GM12878 (cell line): ENCODE results near the gene ARFGAP3. TPM values are rescaled to one million over a fixed set of nuclear protein-coding genes. Genes with fewer than 3 reads are reported as not detected.

Experiments
- ASH2L ChIP-seq: fragments of 300-600, 200-600 bp; sonication (generic); IDR thresholded peaks from 2 replicates; pipeline ENCODE4 v1.6.1; 2017; ENCODE audit warnings: low read depth, mild to moderate bottlenecking, borderline replicate concordance
- BCL3 ChIP-seq: IDR thresholded peaks from 2 replicates; pipeline ENCODE4 v1.6.1; 2011; ENCODE audit warnings: borderline replicate concordance, low read depth, mild to moderate bottlenecking, moderate library complexity, low read length; ENCODE audit not compliant: insufficient read depth, poor library complexity, severe bottlenecking
- CHD2 ChIP-seq: IDR thresholded peaks from 2 replicates; pipeline ENCODE4 v1.6.1; 2011; ENCODE audit warnings: low read depth, low read length, improper control_type of control experiment, borderline replicate concordance
- CREB1 ChIP-seq: IDR thresholded peaks from 2 replicates; pipeline ENCODE4 v1.6.1; 2012; ENCODE audit warnings: low read depth, mild to moderate bottlenecking, inconsistent platforms
- GATAD2B ChIP-seq: fragments of 450-650 bp; conservative IDR thresholded peaks from 2 replicates; pipeline ENCODE4 v1.6.1; 2017; ENCODE audit warnings: low read depth, mild to moderate bottlenecking, moderate library complexity
- MYC ChIP-seq: IDR thresholded peaks from 2 replicates; pipeline ENCODE4 v1.6.1; 2011; ENCODE audit warnings: mild to moderate bottlenecking, low read length, moderate library complexity, inconsistent platforms; ENCODE audit not compliant: insufficient read depth, insufficient replicate concordance, insufficient read length, severe bottlenecking
- NR2F1 ChIP-seq: fragments of 450-650 bp; conservative IDR thresholded peaks from 2 replicates; pipeline ENCODE4 v1.6.1; 2017; ENCODE audit warnings: mild to moderate bottlenecking
- NRF1 ChIP-seq: conservative IDR thresholded peaks from 2 replicates; pipeline ENCODE4 v1.6.1; 2011; ENCODE audit warnings: mild to moderate bottlenecking, low read depth, low read length, improper control_type of control experiment
- PAX8 ChIP-seq: fragments of 450-650 bp; IDR thresholded peaks from 2 replicates; pipeline ENCODE4 v1.6.1; 2017; ENCODE audit warnings: mild to moderate bottlenecking, moderate library complexity
- POLR2A ChIP-seq: IDR thresholded peaks from 2 replicates; pipeline ENCODE4 v1.6.1; 2011; ENCODE audit warnings: low read depth, mild to moderate bottlenecking, low read length
- PRDM15 ChIP-seq: fragments of 450-650 bp; formaldehyde crosslinking; IDR thresholded peaks from 2 replicates; pipeline ENCODE4 v1.4.0; 2020; ENCODE audit warnings: mild to moderate bottlenecking, moderate library complexity
- RAD21 ChIP-seq: IDR thresholded peaks from 2 replicates; pipeline ENCODE4 v1.6.1; 2011; ENCODE audit warnings: mild to moderate bottlenecking, low read depth, low read length, moderate library complexity; ENCODE audit not compliant: insufficient read depth
- RB1 ChIP-seq: fragments of 450-650 bp; formaldehyde crosslinking; IDR thresholded peaks from 2 replicates; pipeline ENCODE4 v1.6.1; 2017; ENCODE audit warnings: mild to moderate bottlenecking, borderline replicate concordance
- RCOR1 ChIP-seq: conservative IDR thresholded peaks from 2 replicates; pipeline ENCODE4 v1.6.1; 2012; ENCODE audit warnings: low read depth, low read length, improper control_type of control experiment
- SUPT20H ChIP-seq: IDR thresholded peaks from 2 replicates; pipeline ENCODE4 v1.6.1; 2011; ENCODE audit warnings: low read depth, mild to moderate bottlenecking, low read length, moderate library complexity, borderline replicate concordance; ENCODE audit not compliant: control insufficient read depth
- TAF1 ChIP-seq: IDR thresholded peaks from 2 replicates; pipeline ENCODE4 v1.6.1; 2011; ENCODE audit warnings: mild to moderate bottlenecking, low read depth, low read length, borderline replicate concordance
- TCF12 ChIP-seq: IDR thresholded peaks from 2 replicates; pipeline ENCODE4 v1.6.1; 2011; ENCODE audit warnings: low read depth, mild to moderate bottlenecking, low read length
- TCF7 ChIP-seq: IDR thresholded peaks from 2 replicates; pipeline ENCODE4 v1.6.1; 2014; ENCODE audit warnings: antibody characterized with exemption, borderline replicate concordance
- WRNIP1 ChIP-seq: IDR thresholded peaks from 2 replicates; pipeline ENCODE4 v1.6.1; 2011; ENCODE audit warnings: low read depth, low read length, improper control_type of control experiment, borderline replicate concordance
- ZNF24 ChIP-seq: fragments of 450-650 bp; IDR thresholded peaks from 2 replicates; pipeline ENCODE4 v1.6.1; 2017; ENCODE audit warnings: antibody characterized with exemption, mild to moderate bottlenecking
- ZNF274 ChIP-seq: IDR thresholded peaks from one replicate; pipeline ENCODE4 v1.8.0; 2011; ENCODE audit not compliant: insufficient read length, insufficient read depth
- polyA plus RNA-seq, 11 experiments: library from polyadenylated mRNA; depleted of rRNA in 4 of 11; unstranded in 6 of 11; stranded (reverse) in 5 of 11; fragments of >200 nt; fragmentation: Nextera tagmentation in 4 of 11; fragmentation: Illumina TruSeq in 1 of 11; extraction: Ambion mirVana in 4 of 11; extraction: Trizol in 1 of 11; gene quantifications; 1 replicate in 1 of 11; 2 replicates in 10 of 11; pipeline versions ENCODE4 v1.2.1 to v1.2.3, GENCODE V29; 2011 to 2016; ENCODE audit warnings: inconsistent platforms in 2 of 11, missing spikeins in 2 of 11, low read depth in 1 of 11
- total RNA-seq, 4 experiments: library from RNA; depleted of rRNA in 3 of 4; stranded (reverse); fragments of >200 nt in 3 of 4; fragmentation: Illumina TruSeq in 1 of 4; extraction: Trizol in 1 of 4; gene quantifications; 2 replicates each; pipeline versions ENCODE4 v1.2.1 to v1.2.3, GENCODE V29; 2013 to 2021
- TF ChIP-seq, protein P1 (sequence below): fragments of 150-350 bp; IDR thresholded peaks from 2 replicates; pipeline ENCODE4 v1.6.1; 2016; ENCODE audit warnings: low read depth, low read length

The ARFGAP3 gene
- total and polyA plus RNA-seq, 10 of the 15 experiments (the other 5 are each of a cell fraction or from before 2014, with no cell fraction given): 29.7 to 50.8 (median 39.5) TPM

DNA sequence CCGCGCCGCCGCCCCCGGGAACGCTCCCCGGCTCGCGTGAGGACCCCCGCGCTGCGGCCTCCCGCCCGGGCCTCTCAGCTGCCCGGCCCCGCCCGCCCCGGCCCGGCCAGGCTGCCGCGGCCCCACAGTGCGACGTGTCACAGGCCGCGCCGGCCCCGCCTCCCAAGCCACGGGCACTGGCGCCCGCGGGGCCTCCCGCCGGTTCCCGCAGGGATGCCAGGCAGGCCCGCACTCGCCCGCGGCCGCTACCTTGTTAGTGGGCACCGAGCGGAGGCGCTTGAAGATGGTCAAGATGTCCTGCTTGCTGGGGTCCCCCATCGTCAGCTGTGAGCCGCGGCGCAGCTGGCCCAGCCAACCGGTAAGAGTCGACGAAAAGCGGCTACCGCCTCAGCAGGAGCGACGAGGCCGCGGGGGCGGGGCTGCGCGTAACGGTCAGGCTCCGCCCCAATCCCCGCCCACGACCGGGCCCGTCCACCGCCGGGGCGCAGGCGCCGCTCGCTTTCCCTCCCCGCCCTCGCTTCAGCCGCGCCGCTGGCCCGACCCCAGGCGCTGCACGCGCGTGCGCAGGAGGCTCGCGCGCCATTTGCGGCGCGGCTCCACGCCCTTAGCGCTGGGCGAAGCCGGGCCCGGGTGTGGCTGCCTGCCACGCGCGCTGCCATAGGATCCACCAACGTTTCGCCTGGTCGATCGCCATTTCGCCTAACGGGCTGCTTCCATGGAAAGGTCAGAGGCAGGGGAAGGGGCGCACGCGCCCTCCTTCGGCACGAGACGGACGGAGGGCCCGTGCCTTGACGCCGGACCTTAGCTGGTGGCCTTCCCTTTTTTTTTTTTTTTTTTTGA, at the start of gene ARFGAP3 (continued):
- TF ChIP-seq WRNIP1 (no peak), CHD2 (0 out of 2 replicates have a peak, but pooled peaks have one; percentile 44), POLR2A (peak; percentile 89), CREB1 (peak; percentile 86), RCOR1 (peak; percentile 48; the same call in 1 of the 2 replicates), NRF1 (peak; percentile 92), GATAD2B (peak; percentile 93; the same call in 1 of the 2 replicates), TCF12 (peak; percentile 66; the same call in 1 of the 2 replicates), ASH2L (peak; percentile 53; the same call in 1 of the 2 replicates), TCF7 (no peak), BCL3 (peak; percentile 71), PRDM15 (CRISPR knock-in tag) (no peak), TAF1 (no peak; the same call in 1 of the 2 replicates), MYC (no peak), NR2F1 (peak; percentile 48), PAX8 (no peak), ZNF274 (no peak), SUPT20H (no peak), ZNF24 (no peak), RAD21 (no peak), RB1 (peak; percentile 76; the same call in 1 of the 2 replicates)
- TF ChIP-seq, protein P1, sequence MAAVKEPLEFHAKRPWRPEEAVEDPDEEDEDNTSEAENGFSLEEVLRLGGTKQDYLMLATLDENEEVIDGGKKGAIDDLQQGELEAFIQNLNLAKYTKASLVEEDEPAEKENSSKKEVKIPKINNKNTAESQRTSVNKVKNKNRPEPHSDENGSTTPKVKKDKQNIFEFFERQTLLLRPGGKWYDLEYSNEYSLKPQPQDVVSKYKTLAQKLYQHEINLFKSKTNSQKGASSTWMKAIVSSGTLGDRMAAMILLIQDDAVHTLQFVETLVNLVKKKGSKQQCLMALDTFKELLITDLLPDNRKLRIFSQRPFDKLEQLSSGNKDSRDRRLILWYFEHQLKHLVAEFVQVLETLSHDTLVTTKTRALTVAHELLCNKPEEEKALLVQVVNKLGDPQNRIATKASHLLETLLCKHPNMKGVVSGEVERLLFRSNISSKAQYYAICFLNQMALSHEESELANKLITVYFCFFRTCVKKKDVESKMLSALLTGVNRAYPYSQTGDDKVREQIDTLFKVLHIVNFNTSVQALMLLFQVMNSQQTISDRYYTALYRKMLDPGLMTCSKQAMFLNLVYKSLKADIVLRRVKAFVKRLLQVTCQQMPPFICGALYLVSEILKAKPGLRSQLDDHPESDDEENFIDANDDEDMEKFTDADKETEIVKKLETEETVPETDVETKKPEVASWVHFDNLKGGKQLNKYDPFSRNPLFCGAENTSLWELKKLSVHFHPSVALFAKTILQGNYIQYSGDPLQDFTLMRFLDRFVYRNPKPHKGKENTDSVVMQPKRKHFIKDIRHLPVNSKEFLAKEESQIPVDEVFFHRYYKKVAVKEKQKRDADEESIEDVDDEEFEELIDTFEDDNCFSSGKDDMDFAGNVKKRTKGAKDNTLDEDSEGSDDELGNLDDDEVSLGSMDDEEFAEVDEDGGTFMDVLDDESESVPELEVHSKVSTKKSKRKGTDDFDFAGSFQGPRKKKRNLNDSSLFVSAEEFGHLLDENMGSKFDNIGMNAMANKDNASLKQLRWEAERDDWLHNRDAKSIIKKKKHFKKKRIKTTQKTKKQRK: no peak
